ENCODE measurements around the gene TTLL8.
"Not testable (repeated sequence)": the region's sequence is repeated elsewhere in the genome, so short reads cannot be mapped to it uniquely, and the experiment has no call there.

The TTLL8 gene

DNA sequence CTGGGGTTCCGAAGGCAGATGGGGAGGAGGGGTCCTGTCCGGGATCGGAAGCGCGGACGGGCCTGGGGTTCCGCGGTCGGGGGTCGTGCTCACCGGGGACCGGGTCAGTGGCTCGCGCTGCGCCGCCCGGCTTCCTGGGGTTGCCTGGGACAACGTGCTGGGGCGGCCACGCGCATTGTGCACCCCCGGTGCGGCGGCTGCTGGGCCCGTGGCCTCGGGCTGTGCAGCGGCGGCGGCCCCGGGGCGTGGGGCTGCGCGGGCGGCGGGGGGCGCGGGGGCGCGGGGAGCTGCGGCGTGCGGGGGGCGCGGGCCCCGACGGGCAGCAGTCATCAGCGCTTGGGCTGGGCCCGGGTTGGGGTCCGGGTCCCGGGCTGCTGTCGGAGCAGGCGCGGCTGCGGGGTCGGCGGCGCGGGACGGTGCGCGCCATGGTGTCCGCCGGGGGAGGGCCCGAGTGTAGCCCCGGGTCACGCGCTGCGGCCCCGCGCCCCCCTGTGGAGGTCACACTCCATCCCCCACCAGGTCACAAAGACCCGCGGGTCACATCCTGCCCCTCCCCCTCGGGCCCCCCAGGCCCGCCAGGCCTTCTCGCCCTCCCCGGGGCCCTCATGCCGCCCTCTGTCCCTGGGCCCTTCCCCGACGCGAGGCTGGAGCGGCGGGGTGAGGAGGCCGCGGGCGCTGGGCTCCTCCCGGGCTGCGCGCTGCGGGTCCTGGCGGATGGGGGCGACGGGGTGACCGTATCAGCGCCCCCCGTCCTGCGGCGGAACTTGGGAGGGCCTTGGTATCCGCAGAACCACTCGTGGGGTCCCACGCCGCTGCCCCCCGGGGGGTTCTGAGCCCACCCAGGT lies at the start of gene TTLL8:
Gene TTLL8 (minus strand): TSS at position 238 of the 845 bp plus-strand sequence.
- DNase-seq, result no peak

DNA sequence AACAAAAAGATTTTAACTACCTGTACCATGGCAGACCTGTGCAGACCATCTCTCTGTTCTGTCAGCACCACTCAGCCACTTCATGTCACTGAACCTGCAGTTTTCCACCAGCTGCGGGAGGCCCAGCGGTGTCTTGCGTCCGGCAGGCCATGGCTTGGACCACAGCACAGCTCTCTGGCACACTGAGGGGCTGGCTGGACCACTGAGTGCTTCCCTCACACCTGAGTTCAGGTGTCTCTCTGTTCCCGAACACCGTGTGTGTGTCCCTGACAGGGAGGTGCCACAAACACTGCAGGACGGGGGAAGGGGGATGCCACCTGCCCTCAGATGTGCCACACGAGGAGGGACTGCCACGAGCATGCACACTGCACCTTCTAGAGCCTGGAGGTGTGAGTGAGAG lies 49.4 kb upstream of the TTLL8 start:
- no peak for DNase-seq

DNA sequence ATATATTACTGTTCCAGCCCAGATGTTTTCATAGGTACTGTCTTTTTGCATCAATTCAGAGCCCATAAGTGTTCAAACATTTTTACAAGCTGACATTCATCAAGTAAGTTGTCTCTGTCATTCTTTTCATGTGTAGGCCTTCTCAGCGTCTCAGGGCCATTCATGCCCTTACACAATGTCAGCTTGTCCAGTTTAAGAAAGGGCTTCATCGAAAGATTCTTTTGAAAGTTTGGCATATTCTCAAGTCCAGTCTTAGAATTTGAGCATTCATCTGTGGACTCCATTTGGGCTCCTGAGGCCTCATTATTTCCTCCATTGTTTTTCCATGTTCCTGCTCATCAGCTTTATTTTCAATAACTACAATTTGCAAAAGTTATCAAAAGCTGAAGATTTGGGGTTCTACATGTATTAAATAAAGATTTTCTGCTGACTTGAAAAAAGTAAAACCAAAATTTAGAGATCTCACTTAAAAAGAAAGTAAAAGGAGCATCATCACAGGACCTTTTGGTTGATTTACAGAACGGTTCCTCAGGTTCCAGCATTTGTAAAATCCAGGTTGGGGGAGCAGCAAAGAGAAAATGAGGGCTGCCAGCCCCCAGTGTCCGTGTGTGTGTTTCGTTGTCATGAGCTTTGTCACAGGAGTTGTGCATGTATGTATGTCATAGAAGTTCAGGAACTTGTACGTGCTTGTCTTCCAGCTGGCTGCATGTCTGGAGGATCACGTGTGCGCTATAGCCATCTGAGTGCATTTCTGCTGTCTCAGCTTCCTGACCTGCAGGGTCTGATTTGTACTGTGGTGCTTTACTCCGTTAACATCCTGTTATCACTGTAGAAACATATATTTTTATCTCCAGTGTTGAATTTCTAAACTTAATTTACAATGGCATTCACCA lies 47.4 kb upstream of the TTLL8 start:
- no peak for DNase-seq

DNA sequence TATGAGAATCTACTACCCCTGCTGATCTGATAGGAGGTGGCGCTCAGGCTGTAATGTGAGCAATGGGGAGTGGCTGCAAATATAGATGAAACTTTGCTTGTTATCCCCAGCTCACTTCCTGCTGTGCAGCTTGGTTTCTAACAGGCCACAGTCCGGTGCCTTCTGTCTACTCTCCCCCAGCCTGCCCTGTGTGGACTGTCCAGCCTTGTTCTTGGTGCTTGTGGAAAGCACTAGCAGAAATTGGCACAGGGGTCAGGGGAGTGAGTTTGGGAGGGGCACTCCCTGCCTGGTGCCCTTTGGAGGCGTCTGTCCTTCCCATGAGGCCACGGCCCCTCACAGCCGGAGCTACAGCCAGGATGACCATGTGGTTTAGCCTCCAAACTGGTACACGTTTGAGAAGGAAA lies 46.0 kb upstream of the TTLL8 start:
- no peak for DNase-seq

DNA sequence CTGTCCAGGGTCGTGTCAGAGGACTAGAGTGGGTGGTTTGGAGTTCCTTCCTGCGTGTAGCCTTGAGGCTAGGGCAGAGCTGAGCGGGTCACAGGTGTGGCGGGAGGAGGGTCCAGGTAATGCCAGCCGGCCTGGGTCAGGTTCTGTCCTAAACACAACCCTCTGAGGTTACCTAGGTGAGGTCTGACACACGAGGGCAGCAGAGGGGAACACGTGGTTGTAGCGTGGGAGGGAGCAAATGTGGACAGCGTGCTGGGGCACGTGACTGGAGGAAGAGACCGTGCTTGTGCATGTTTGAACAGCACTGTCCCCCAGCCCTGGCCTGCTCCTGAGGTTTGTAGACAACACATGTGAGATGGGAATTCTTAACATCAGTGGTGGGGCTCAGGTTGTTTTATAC lies 44.8 kb upstream of the TTLL8 start:
- no peak for DNase-seq

DNA sequence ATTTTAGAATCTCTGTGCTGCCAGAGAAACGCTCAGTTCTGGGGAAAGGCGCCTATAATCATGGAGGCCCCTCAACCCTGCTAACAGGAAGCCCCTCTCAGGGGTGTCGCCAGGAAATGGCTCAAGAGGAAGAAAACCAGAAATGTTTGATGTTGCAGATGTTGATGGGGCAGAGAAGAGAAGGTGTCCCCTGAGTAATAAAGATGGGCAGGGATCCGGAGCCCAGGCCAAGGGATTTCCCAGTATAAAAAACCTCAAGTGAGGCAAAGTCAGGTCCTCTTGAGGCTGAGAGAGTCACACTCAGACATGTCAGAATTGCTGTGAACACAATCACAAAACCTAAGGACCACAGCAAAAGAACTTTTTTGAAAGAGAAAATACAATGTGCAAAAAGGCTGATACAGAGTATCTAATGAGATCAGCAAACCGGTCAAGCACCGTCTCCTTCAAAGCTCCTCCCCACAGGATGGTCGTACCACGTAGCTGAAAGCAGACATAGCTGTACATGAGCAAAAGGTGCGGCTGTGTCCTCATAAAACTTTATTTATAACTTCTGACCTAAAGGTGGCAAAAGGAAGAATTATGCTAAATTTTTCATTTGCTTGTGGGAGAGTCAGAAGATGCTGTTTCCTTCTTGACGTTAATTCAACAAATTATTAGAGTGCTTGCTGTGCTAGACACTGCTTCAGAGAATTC lies 43.9 kb upstream of the TTLL8 start:
- no peak for DNase-seq

DNA sequence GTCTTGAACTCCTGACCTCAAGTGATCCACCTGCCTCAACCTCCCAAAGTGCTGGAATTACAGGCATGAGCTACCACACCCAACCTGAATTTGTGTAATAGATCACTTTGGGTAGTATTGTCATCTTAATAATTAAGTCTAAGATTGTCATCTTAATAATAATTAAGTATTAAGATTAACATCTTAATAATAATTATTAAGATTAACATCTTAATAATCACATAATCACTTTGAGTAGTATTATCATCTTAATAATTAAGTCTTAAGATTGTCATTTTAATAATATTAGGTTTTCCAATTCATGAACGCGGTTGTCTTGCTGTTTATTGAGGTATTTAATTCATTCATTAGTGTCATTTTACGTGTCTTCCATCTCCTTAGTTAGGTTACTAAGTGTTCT lies 40.0 kb upstream of the TTLL8 start:
- DNase-seq, result no peak

DNA sequence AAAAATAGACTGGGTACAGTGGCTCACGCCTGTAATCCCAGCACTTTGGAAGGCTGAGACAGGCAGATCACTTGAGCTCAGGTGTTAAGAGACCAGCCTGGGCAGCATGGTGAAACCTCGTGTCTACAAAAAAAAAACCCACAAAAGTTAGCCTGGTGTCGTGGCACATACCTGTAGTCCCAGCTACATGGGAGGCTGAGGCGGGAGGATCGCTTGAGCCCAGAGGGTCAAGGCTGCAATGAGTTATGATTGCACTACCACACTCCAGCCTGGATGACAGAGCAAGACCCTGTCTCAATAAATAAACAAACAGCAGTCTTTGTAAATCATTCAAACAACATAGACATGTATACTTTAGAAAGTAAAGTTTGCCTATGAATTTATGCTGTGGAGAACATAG lies 34.2 kb upstream of the TTLL8 start:
- DNase-seq, result no peak

DNA sequence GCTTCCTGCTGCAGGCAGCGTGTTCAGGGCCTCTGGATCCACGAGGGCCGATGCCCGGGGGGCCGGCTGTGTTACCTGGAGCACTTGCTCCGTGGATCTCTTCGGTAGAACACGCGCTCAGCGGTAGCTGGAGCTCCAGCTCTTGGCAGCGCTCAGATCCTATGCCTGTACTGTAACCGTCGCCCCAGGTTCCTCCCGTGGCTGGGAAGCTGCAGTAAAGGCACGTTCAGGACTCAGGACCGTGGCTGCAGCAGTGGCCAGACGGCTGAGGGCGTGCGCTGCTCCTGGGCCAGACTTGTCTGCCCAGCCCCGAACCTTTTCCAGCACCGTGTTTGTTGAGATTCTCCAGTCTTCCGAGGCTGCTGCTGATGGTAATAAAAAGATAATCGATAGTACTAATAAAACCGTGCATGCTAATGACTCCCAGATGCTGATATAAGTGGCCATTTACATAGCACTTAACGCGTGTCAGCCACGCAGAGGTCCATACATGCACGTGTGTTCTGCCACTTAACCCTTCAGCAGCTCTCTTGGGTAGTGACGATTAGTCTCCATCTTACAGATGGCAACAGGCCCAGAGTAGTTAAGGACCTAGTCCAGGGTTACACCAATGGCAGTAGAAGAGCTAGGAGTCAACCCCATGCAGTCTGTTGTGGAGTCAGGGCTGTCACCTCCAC lies 33.1 kb upstream of the TTLL8 start:
- DNase-seq, result no peak

DNA sequence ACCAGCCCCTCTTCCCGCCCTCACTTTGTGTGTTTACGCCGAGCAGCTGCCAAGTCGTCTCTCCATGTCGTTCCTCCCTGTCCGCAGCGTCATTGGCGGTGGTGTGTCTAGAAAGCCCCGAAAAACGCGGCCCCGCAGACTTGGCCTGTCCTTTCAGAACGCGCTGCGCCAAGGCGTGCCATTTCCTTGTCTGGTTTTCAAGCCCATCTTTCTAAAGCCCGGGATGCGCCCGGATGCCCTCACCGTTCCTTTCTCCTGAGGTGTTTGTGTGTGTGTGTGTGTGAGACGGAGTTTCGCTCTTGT lies 32.3 kb upstream of the TTLL8 start:
- no peak for DNase-seq

DNA sequence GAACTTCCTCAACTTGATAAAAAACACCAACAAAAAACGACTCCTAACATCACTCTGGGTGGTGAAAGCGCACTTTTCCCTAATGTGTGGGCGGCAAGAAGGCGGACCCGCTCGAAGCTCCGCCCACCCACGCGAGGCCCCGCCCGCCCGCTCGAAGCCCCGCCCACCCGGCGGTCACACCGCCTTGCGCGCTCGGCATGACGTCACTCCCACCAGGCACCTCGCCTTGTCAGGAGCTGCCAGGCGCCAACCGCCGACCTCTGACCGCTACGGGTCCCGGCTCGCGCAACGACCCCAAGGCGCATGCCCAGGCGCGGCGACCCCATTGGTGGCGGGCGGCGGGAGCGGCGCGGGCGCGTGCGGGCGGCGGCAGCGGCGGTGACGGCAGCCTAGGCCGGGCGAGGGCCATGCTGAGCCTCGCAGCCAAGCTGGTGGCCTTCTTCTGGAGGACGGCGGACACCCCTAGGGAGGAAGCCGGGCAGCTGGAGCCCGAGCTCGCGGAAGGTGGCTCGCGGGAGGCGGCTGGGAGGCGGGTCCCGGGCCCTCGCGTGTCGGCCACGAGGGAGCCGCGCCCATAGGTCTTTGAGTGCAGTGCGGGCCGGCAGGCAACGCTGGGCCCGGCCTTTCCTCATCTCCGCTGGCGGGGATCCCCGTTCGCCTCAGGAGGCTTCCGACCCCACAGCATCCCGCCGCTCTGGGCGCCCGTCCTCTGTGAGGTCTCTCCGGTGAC lies 31.7 kb upstream of the TTLL8 start, which contains the start of gene MOV10L1:
Gene MOV10L1 (plus strand): TSS at position 325 of the 730 bp plus-strand sequence. CDS start 83 bp downstream, at position 408.
- DNase-seq, result no peak

DNA sequence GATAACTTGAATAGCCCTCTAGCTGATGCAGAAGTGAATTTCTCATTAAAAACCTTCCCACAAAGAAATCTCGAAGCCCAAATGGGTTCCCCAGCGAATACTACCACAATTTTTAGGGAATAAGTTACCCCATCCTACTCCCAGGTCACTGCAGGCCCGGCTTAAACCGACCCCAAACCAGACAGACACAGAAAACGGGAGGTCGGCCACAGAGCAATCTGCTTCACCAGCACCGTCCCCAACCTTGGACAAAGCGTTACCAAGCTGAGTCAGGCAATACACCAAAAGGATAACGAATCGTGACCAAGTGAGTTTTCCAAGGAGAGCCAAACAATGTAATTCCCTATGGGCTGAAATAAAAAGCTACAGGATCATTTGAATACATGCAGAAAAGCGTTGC lies 31.1 kb upstream of the TTLL8 start:
- no peak for DNase-seq

DNA sequence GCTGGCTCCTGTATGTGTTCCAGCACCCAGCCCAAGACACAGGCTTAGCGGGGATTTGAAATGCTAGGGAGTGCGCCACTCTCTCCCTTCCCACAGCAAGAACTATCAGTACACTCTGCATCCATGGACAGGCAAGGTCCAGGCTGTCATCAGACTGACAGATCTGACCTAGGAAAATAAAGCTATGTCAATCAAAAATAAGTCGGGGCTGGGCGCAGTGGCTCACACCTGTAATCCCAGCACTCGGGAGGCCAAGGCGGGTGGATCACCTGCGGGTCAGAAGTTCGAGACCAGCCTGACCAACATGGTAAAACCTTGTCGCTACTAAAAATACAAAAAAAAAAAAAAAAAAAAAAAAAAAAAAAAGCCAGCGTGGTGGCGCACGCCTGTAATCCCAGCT lies 30.0 kb upstream of the TTLL8 start:
- no peak for DNase-seq

DNA sequence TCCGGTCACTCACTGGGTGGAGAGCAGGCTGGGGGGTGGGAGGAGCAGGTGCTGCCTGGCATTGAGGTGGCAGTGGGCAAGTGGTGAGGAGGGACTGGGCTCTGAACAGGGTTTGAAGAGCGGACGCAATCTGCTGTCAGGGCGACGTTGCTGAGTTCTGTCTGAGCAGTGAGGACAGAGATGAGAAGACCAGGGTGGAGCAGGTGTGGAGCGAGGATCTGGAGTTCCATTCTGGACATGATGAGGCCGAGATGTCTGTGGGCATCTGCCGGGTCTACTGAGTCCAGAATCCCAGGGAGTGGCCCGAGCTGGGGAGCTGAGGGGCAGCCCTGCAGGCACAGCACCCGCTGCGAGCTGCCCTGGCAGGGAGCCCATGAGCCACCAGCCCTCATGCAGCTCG lies 29.5 kb upstream of the TTLL8 start:
- DNase-seq, result no peak

DNA sequence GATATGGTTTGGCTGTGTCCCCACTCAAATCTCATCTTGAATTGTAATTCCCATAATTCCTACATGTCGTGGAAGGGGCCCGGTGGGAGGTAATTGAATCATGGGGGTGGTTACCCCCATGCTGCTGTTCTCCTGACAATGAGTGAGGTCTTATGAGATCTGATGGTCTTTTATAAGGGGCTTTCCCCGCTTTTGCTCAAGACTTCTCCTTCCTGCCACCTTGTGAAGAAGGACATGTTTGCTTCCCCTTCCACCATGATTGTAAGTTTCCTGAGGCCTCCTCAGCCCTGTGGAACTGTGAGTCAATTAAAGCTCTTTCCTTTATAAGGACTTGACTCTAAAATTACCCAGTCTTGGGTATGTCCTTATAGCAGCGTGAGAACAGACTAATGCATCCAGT lies 28.9 kb upstream of the TTLL8 start:
- not testable (repeated sequence) for DNase-seq

DNA sequence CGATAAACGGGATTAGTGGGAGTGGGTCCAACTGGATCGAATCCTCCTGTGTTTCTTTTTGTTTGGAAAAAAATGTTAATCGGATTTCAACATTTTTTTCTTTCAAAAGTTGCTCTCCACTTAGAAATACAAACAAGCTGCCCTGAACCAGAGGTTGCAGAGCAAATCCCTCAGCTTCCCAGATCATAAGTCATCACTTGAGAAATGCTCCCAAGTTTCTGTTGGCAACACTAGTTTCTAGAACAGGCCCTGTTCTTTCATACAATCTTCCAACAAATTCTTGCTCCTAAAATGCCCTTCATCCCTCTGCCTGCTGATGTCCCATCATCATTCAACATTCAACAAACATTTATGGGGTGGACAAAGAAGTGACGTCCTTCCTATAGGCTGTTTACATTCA lies 28.4 kb upstream of the TTLL8 start:
- no peak for DNase-seq

DNA sequence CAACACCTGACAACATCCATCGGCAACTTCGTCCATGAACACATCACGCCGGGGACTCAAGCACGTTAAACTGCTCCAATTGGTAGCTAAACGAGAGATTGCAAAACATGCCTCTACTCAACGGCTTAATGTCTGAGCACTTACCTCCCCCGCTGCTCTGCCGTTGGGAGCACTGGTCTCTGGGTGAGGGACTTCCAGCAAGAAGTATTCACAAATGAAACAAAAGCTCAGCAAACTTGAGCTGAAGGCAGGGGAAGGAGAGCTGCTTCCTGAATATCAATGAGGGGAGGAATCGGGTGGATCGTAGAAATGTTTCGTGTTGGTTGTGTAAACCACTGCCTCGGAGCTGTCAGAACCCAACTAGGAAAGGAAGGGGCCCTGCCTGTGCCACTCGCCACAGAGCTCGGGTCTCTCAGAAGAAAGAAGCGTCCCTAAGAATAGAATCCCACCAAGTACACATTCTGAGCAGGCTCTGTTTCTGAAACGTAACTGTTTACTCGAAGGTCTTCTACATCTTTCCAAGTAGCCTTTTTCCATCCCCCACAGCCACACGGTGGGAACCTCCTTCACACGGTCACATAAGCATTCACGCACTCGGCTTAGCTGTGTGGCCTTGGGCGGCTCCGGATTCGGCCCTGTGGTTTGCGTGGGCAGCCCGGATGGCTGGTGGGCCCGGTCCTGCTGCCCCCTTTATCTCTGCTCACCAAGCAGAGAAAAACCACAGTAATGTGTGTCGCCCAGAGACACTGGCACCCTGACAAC lies 27.3 kb upstream of the TTLL8 start, which contains the start of gene MLC1:
Gene MLC1 (minus strand): TSS at position 216 of the 762 bp plus-strand sequence. CDS start 524 bp downstream, outside the sequence.
- no peak for DNase-seq

DNA sequence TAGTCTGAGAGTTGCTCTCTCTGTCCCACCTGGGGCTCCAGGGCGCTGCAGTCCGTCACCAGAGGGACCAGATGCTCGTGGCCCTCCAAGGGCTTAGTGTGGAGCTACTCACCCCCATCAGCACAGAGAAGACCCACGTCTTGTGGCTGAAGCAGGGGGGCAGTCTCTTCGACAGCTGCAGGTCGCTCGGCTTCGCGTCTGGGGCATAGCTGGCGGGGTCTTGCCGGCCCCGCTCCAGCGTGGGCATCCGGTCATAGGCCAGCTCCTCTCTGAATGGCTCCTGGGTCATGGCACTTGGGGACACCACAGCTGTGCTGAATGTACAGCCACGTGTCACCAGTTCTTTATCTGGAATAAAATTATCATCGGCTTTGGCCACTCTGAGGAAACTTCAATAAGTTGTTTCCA lies 26.5 kb upstream of the TTLL8 start:
- no peak for DNase-seq

DNA sequence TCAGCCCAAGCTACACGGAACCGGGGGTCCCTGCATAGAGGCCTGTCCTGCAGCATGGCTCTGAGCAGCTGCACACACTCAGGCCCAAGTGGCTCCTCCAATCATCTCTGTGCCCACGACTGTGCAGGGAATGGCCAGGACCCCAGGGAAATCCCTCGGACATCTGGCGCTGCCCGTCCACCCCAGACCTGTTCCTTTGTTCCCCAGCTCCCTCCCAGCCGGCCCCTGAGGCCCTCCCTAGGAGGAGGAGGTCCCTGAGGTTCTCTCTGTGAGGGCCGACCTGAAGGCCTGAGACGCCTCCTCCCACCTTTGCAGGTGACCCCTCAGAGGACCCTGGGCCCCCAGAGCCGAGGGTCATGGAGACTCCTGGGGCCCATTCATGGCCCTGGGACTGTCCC lies 26.0 kb upstream of the TTLL8 start:
- no peak for DNase-seq

DNA sequence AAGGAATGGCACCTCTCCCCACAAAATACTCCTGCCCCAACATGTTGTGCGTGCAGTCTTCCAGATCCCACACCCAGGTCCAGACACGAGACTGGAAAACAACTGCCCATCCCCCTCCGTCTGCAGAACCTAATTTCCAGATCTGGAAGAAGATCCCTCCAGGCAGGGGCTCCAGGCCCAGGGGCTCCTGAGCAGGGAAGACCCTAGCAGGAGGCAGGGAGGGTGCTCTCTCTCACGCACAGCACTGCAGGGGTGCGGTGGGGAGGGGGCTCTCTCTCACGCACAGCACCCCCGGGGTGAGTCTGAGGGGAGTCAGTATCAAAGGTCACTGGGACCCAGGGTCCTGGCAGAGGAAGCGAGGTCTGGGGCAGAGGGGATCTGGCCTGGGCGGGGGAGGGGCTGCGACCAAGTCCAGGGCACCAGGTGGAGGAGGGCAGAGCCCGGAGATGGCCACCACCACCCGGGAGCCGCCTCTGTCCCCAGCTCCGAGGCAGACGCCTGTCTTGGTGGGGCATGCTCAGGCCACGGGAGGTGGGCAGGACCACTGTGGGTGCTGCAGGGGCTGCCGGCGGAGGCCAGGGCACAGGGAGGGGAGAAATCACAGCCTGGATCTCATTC lies 25.5 kb upstream of the TTLL8 start:
- DNase-seq, result no peak

DNA sequence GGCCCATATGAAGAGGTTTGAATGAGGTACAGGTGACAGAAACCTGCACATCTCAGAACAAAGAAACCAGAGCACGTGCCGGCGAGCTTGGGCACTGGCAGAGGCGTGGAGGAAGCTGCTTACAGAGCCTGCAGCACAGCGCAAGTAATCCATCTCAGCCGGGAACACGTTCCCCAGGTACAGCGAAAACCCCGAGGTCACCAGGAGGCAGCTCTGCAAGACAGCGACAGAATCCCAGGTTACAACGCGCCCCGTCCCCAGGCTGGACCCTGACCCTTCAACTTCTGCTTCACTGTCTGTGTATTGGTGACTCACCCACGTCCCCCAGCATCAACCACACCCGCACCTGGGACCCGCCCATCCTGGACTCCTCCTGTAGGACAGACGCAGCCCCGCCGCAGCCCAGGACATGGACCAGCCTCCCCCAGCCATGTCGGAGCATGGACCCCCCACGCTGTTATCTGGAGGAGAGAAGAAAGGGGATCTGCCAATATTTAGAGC lies 24.9 kb upstream of the TTLL8 start:
- no peak for DNase-seq
